ENCODE measurements around the gene TIMP2.

The TIMP2 gene

DNA sequence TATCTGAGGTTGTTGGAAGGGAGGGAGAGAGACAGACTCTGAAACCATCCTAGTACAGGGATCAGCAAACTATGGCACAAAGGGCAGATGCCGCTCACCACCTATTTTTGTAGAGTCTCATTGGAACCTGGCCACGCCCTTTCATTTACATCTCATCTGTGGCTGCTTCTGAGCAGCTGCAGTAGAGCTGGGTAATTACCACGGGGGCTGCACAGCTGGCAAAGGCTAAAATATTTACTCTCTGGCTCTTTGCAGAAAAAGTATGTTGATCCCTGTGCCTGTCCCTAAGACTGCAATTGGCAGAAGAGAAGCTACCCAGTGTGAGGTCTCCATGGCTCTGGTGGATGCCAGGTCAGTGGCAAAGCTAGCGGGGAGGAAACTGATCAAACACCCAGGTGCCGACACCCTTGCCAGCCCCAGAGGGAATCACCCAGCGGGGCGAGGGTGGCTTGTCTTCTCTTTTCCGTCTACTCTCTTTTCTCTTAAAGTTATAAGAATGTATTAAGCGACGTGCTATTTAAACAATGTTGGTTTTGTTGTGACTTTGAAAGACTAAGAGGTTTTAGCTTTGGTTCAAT is 36.2 kb downstream of the TIMP2 start:
- no peak overlapping the region for H3K4me3 ChIP-seq (ENCODE audit: low read depth, low read length)
- TF ChIP-seq, protein P1, sequence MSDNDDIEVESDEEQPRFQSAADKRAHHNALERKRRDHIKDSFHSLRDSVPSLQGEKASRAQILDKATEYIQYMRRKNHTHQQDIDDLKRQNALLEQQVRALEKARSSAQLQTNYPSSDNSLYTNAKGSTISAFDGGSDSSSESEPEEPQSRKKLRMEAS (IDR thresholded peaks at IDR 0.05; ENCODE audit: low read depth, low read length) = no peak
- TF ChIP-seq MYC (IDR thresholded peaks at IDR 0.05; ENCODE audit: low read depth, low read length) = no peak
- TF ChIP-seq POLR2A (IDR thresholded peaks at IDR 0.05; ENCODE audit: extremely low read depth, insufficient read length) = no peak
- TF ChIP-seq, protein P2, sequence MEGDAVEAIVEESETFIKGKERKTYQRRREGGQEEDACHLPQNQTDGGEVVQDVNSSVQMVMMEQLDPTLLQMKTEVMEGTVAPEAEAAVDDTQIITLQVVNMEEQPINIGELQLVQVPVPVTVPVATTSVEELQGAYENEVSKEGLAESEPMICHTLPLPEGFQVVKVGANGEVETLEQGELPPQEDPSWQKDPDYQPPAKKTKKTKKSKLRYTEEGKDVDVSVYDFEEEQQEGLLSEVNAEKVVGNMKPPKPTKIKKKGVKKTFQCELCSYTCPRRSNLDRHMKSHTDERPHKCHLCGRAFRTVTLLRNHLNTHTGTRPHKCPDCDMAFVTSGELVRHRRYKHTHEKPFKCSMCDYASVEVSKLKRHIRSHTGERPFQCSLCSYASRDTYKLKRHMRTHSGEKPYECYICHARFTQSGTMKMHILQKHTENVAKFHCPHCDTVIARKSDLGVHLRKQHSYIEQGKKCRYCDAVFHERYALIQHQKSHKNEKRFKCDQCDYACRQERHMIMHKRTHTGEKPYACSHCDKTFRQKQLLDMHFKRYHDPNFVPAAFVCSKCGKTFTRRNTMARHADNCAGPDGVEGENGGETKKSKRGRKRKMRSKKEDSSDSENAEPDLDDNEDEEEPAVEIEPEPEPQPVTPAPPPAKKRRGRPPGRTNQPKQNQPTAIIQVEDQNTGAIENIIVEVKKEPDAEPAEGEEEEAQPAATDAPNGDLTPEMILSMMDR (IDR thresholded peaks at IDR 0.05; ENCODE audit: low read depth, low read length) = no peak
- DNase-seq (ENCODE audit: low read depth) = no peak

DNA sequence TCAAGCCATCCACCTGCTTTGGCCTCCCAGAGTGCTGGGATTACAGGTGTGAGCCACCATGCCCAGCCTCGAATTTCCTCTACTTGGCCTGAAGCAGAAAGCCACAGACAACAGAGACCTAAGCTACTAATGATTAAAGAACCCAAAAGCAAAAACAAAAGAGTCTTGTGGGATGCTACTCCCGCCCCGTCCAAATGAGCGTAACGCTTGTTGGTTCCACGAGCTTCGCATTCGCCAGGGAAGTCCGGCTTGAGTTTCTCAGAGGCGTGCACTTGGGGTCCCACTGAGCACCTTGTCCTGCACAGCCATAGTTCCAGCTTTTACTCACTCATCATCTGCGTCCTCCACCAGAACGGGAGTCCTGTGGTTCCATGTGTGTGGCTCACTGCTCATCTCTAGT is 38.2 kb downstream of the TIMP2 start:
- no peak for DNase-seq (ENCODE audit: low read depth)
- TF ChIP-seq, protein P2 (IDR thresholded peaks at IDR 0.05; ENCODE audit: low read depth, low read length) = no peak
- TF ChIP-seq, protein P1 (IDR thresholded peaks at IDR 0.05; ENCODE audit: low read depth, low read length) = no peak
- TF ChIP-seq POLR2A (IDR thresholded peaks at IDR 0.05; ENCODE audit: extremely low read depth, insufficient read length) (no peak), MYC (IDR thresholded peaks at IDR 0.05; ENCODE audit: low read depth, low read length) (no peak)
- H3K4me3 ChIP-seq (ENCODE audit: low read depth, low read length) = no peak overlapping the region

DNA sequence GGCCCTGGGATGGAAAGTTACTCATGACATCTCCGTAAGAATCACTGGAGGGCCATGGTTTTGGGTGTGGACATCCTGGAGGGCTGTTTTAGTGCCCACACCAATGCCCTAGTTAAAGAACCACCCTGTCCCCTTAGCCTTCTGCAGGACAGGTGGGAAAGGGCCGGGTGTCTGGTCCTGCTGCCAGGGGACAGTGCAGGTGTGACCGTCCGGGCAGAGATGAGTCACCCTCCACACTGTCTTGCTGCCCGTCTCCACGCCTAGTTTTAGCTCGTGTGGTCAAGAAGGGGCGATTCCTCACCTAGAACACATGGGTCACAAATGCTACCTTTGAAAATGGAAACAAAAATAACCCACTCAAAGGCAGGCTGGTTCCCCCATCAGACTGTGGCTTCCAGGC is 39.2 kb downstream of the TIMP2 start:
- no peak overlapping the region for H3K4me3 ChIP-seq (ENCODE audit: low read depth, low read length)
- DNase-seq (ENCODE audit: low read depth) = no peak
- TF ChIP-seq, protein P1 (IDR thresholded peaks at IDR 0.05; ENCODE audit: low read depth, low read length) = no peak
- TF ChIP-seq POLR2A (IDR thresholded peaks at IDR 0.05; ENCODE audit: extremely low read depth, insufficient read length) = no peak
- no peak for TF ChIP-seq MYC (IDR thresholded peaks at IDR 0.05; ENCODE audit: low read depth, low read length)
- TF ChIP-seq, protein P2 (IDR thresholded peaks at IDR 0.05; ENCODE audit: low read depth, low read length) = no peak

DNA sequence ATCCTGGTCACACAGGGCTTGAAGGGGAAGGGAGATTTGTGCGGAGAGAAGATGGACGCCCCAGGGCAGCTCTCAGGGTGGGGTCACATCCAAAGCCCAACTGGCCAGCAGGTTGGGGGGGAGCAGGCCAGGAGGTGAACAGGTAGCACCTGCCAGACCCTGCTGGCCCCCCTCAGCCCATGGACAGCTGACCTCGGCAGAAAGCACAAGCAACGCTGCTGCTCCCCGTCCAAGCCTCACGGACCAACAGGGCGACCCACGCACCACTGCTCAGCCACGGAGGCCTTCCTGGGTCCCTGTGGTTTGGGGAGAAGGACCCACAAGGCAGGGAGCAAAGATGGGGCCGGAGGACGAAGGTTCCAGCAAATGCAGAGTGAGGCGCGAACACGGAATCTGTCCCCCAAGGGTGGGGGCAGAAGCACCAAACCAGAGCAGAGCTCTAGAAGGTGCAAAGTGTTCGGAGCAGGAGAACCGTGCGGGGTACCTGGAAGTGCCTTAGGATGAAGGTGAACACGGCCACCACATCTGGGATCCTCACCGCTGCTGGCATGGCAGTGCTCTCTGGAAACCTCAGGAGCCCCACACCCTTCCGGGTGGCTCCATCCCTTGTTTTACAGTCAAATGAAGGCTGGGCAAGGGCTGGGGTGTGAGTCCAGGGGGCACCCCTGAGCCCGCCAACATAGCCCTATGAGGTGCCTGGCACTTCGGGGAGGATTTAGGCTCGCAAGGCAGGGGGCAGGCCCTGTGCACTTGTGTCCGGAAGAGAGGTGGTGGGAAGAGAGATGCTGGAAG is 40.1 kb downstream of the TIMP2 start:
- TF ChIP-seq POLR2A (IDR thresholded peaks at IDR 0.05; ENCODE audit: extremely low read depth, insufficient read length) = no peak
- TF ChIP-seq MYC (IDR thresholded peaks at IDR 0.05; ENCODE audit: low read depth, low read length) = no peak
- TF ChIP-seq, protein P1 (IDR thresholded peaks at IDR 0.05; ENCODE audit: low read depth, low read length) = no peak
- TF ChIP-seq, protein P2 (IDR thresholded peaks at IDR 0.05; ENCODE audit: low read depth, low read length) = no peak
- H3K4me3 ChIP-seq (ENCODE audit: low read depth, low read length) = no peak overlapping the region
- no peak for DNase-seq (ENCODE audit: low read depth)

DNA sequence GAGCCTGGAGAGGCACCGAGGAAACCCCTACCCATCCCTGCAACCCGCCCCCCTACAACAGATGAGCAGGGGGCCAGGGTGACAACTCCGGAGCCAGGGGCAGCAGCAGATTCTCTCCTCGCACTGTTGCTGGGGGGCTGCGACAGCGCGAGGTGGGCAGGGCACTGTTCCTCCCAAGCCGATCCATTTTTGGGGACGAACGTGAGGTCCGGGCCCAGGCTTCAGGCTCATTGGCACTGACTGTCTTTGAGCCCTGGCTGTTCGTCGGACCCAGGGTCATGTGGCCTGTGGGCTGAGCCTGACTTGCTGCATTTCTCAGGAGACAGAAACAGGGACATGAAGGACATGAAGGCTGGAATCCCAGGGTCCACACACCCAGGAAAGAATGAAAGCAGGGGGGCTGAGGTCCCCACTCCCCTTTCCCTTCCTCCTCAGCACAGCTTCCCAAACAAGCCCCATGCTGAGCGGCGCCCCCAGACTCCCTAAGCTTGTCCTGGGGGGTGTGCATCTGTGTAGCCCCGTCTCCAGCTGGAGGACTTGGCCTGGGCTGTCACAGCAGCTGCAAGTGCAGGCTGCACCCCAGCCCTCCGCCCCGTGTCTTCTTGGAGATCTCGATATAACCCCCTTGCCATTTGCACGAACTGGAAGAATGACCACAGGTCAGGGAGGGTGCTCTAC is 40.9 kb downstream of the TIMP2 start:
- H3K4me3 ChIP-seq (ENCODE audit: low read depth, low read length) = peak overlapping the region; percentile 25
- TF ChIP-seq, protein P1 (IDR thresholded peaks at IDR 0.05; ENCODE audit: low read depth, low read length) = no peak
- TF ChIP-seq MYC (IDR thresholded peaks at IDR 0.05; ENCODE audit: low read depth, low read length) = no peak
- no peak for TF ChIP-seq POLR2A (IDR thresholded peaks at IDR 0.05; ENCODE audit: extremely low read depth, insufficient read length)
- TF ChIP-seq, protein P2 (IDR thresholded peaks at IDR 0.05; ENCODE audit: low read depth, low read length) = no peak
- DNase-seq (ENCODE audit: low read depth) = no peak
